HepG2 (cell line): ENCODE data around the gene MC3R. TPM values are rescaled to one million over a fixed set of nuclear protein-coding genes. Genes with fewer than 3 reads are reported as not detected.

Experiments
- CREM ChIP-seq, 2 experiments: sonication (generic) in 1 of 2; formaldehyde crosslinking in 1 of 2; IDR thresholded peaks; 2 replicates each; pipeline versions ENCODE4 v1.4.0 to v1.6.1; 2016 to 2020; ENCODE audit warnings: antibody characterized with exemption in 1 of 2, mild to moderate bottlenecking in 1 of 2, missing genetic modification reagents in 1 of 2
- FOXP4 ChIP-seq: sonication (generic); formaldehyde crosslinking; IDR thresholded peaks from 2 replicates; pipeline ENCODE4 v1.4.0; 2020; ENCODE audit warnings: missing genetic modification reagents
- IRF1 ChIP-seq: sonication (generic); formaldehyde crosslinking; IDR thresholded peaks from 2 replicates; pipeline ENCODE4 v1.4.0; 2020; ENCODE audit warnings: low read depth, mild to moderate bottlenecking, missing genetic modification reagents
- NBN ChIP-seq: fragments of 450-650 bp; conservative IDR thresholded peaks from 2 replicates; pipeline ENCODE4 v1.6.1; 2017
- SOX6 ChIP-seq, 2 experiments: fragments of 450-650 bp in 1 of 2; sonication (generic) in 1 of 2; formaldehyde crosslinking in 1 of 2; IDR thresholded peaks; 2 replicates each; pipeline versions ENCODE4 v1.4.0 to v1.6.1; 2017 to 2020; ENCODE audit warnings: antibody characterized with exemption in 1 of 2, mild to moderate bottlenecking in 1 of 2, missing genetic modification reagents in 1 of 2
- ZFP91 ChIP-seq: sonication (generic); formaldehyde crosslinking; IDR thresholded peaks from 2 replicates; pipeline ENCODE4 v1.9.0; 2022; ENCODE audit warnings: missing genetic modification reagents, mild to moderate bottlenecking, borderline replicate concordance
- ZNF280D ChIP-seq: sonication (generic); formaldehyde crosslinking; IDR thresholded peaks from 2 replicates; pipeline ENCODE4 v1.5.1; 2020; ENCODE audit warnings: mild to moderate bottlenecking, missing genetic modification reagents
- ZNF441 ChIP-seq: sonication (generic); formaldehyde crosslinking; IDR thresholded peaks from 2 replicates; pipeline ENCODE4 v1.7.0; 2021; ENCODE audit warnings: missing genetic modification reagents, borderline replicate concordance
- ZNF501 ChIP-seq: sonication (generic); formaldehyde crosslinking; IDR thresholded peaks from 2 replicates; pipeline ENCODE4 v1.5.1; 2020; ENCODE audit warnings: mild to moderate bottlenecking, moderate library complexity, missing genetic modification reagents
- polyA plus RNA-seq, 8 experiments: library from polyadenylated mRNA; depleted of rRNA in 3 of 8; stranded (reverse) in 7 of 8; unstranded in 1 of 8; fragments of >200 nt; fragmentation: Illumina TruSeq in 4 of 8; extraction: Trizol in 4 of 8; gene quantifications; 2 replicates each; pipeline versions ENCODE4 v1.2.1 to v1.2.3, GENCODE V29; 2011 to 2016; ENCODE audit warnings: low read depth in 4 of 8, missing spikeins in 1 of 8, mixed read lengths in 1 of 8; ENCODE audit not compliant: insufficient read depth in 1 of 8
- total RNA-seq, 5 experiments: library from RNA; depleted of rRNA; stranded (reverse); fragments of >200 nt; fragmentation: Illumina TruSeq; extraction: Trizol; gene quantifications; 2 replicates each; pipeline ENCODE4 v1.2.3, GENCODE V29; 2016; ENCODE audit warnings: low read depth in 1 of 5
- TF ChIP-seq, protein P1 (sequence below), 2 experiments: fragments of 450-650 bp in 1 of 2; sonication (generic) in 1 of 2; formaldehyde crosslinking in 1 of 2; IDR thresholded peaks; 2 replicates each; pipeline versions ENCODE4 v1.6.1 to v1.8.0; 2016 to 2022; ENCODE audit warnings: antibody characterized with exemption in 1 of 2, mild to moderate bottlenecking in 1 of 2, missing genetic modification reagents in 1 of 2

Gene MC3R
- total and polyA plus RNA-seq, 2 of the 13 experiments (the other 11 are each of a cell fraction or from before 2014, with no cell fraction given), result not detected

- no peak for TF ChIP-seq FOXP4 (CRISPR knock-in tag)
- TF ChIP-seq NBN, result no peak
- TF ChIP-seq SOX6 (IDR thresholded peaks at IDR 0.05), result no peak
- no peak for TF ChIP-seq SOX6 (CRISPR knock-in tag; IDR thresholded peaks at IDR 0.05)
- no peak for TF ChIP-seq ZNF280D (CRISPR knock-in tag)
- TF ChIP-seq, protein P1, sequence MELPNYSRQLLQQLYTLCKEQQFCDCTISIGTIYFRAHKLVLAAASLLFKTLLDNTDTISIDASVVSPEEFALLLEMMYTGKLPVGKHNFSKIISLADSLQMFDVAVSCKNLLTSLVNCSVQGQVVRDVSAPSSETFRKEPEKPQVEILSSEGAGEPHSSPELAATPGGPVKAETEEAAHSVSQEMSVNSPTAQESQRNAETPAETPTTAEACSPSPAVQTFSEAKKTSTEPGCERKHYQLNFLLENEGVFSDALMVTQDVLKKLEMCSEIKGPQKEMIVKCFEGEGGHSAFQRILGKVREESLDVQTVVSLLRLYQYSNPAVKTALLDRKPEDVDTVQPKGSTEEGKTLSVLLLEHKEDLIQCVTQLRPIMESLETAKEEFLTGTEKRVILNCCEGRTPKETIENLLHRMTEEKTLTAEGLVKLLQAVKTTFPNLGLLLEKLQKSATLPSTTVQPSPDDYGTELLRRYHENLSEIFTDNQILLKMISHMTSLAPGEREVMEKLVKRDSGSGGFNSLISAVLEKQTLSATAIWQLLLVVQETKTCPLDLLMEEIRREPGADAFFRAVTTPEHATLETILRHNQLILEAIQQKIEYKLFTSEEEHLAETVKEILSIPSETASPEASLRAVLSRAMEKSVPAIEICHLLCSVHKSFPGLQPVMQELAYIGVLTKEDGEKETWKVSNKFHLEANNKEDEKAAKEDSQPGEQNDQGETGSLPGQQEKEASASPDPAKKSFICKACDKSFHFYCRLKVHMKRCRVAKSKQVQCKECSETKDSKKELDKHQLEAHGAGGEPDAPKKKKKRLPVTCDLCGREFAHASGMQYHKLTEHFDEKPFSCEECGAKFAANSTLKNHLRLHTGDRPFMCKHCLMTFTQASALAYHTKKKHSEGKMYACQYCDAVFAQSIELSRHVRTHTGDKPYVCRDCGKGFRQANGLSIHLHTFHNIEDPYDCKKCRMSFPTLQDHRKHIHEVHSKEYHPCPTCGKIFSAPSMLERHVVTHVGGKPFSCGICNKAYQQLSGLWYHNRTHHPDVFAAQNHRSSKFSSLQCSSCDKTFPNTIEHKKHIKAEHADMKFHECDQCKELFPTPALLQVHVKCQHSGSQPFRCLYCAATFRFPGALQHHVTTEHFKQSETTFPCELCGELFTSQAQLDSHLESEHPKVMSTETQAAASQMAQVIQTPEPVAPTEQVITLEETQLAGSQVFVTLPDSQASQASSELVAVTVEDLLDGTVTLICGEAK (IDR thresholded peaks at IDR 0.05), result no peak
- TF ChIP-seq, protein P1 (CRISPR knock-in tag; IDR thresholded peaks at IDR 0.05), result no peak
- TF ChIP-seq ZNF441, result no peak
- TF ChIP-seq ZFP91, result no peak
- TF ChIP-seq CREM (IDR thresholded peaks at IDR 0.05), result no peak
- TF ChIP-seq CREM (CRISPR knock-in tag; IDR thresholded peaks at IDR 0.05), result no peak
- no peak for TF ChIP-seq IRF1 (CRISPR knock-in tag)
- no peak for TF ChIP-seq ZNF501
Observed at GRCh38 chr20:56249244-56249955, 868 bp downstream of the MC3R start (continued).
